Vagina (tissue), 2 donors: Measurements from ENCODE around the gene ELOVL5. TPM values are rescaled to one million over a fixed set of nuclear protein-coding genes. Genes with fewer than 3 reads are reported as not detected.
"Not testable (repeated sequence)": the region's sequence is repeated elsewhere in the genome, so short reads cannot be mapped to it uniquely, and the experiment has no call there.

Experiments
- DNase-seq, 2 donors: peaks; one replicate each; pipeline ENCODE4 v3.0.0-alpha.2; 2017; ENCODE audit errors: extremely low spot score in 2 of 2
- H3K27ac ChIP-seq: fragments of 200-600 bp; sonication (generic); one replicate; pipeline ENCODE4 v1.5.1; 2019
- H3K27me3 ChIP-seq: fragments of 200-600 bp; sonication (generic); one replicate; pipeline ENCODE4 v1.5.1; 2019
- H3K36me3 ChIP-seq, 2 donors: fragments of 200-600 bp; sonication (generic); one replicate each; pipeline ENCODE4 v1.5.1; 2017 to 2019
- H3K4me1 ChIP-seq: fragments of 200-600 bp; sonication (generic); one replicate; pipeline ENCODE4 v1.5.1; 2019
- H3K4me3 ChIP-seq, 2 donors: fragments of 200-600 bp; sonication (generic); 1 replicate in 1 of 2; 2 replicates in 1 of 2; pipeline ENCODE4 v1.5.1; 2016 to 2019
- H3K9me3 ChIP-seq: fragments of 200-600 bp; sonication (generic); one replicate; pipeline ENCODE4 v1.5.1; 2019
- POLR2A ChIP-seq, 2 donors: fragments of 450-650 bp; IDR thresholded peaks; one replicate each; pipeline ENCODE4 v1.6.1; 2017; ENCODE audit warnings: antibody characterized with exemption in 2 of 2, mild to moderate bottlenecking in 2 of 2, moderate library complexity in 2 of 2
- POLR2AphosphoS5 ChIP-seq, 2 donors: sonication (generic); formaldehyde crosslinking; IDR thresholded peaks; one replicate each; pipeline ENCODE4 v1.9.0; 2017; ENCODE audit warnings: antibody characterized with exemption in 2 of 2, mild to moderate bottlenecking in 2 of 2, low read depth in 1 of 2; ENCODE audit not compliant: insufficient read depth in 1 of 2
- intact Hi-C: fragments of 100-400 bp; cut with DNase I; formaldehyde crosslinking; loops from one replicate; pipeline ENCODE4 v1.15.1; 2023
- total RNA-seq: library from RNA; depleted of rRNA; stranded (reverse); fragments of >200 nt; gene quantifications from one replicate; pipeline ENCODE4 v1.2.3, GENCODE V29; 2016
- TF ChIP-seq, protein P1 (sequence below), 3 experiments: fragments of 450-650 bp in 2 of 3; fragments of 200-600 bp in 1 of 3; sonication (generic) in 1 of 3; IDR thresholded peaks; one replicate each; pipeline ENCODE4 v1.5.1; 2017 to 2019; ENCODE audit warnings: antibody characterized with exemption in 3 of 3, mild to moderate bottlenecking in 2 of 3, moderate library complexity in 2 of 3

Gene ELOVL5
- total RNA-seq, 1 donor from 2014 or later = 42.5 TPM

- H3K4me1 ChIP-seq = peaks cover 15% of the 10 kb centered on the region
- intact Hi-C loops = no loop called here
- TF ChIP-seq, protein P1, sequence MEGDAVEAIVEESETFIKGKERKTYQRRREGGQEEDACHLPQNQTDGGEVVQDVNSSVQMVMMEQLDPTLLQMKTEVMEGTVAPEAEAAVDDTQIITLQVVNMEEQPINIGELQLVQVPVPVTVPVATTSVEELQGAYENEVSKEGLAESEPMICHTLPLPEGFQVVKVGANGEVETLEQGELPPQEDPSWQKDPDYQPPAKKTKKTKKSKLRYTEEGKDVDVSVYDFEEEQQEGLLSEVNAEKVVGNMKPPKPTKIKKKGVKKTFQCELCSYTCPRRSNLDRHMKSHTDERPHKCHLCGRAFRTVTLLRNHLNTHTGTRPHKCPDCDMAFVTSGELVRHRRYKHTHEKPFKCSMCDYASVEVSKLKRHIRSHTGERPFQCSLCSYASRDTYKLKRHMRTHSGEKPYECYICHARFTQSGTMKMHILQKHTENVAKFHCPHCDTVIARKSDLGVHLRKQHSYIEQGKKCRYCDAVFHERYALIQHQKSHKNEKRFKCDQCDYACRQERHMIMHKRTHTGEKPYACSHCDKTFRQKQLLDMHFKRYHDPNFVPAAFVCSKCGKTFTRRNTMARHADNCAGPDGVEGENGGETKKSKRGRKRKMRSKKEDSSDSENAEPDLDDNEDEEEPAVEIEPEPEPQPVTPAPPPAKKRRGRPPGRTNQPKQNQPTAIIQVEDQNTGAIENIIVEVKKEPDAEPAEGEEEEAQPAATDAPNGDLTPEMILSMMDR (IDR thresholded peaks at IDR 0.05) = no peak
- TF ChIP-seq POLR2A (IDR thresholded peaks at IDR 0.05) = no peak
- TF ChIP-seq POLR2AphosphoS5 (IDR thresholded peaks at IDR 0.05; ENCODE audit: insufficient read depth in 1 of 2, low read depth in 1 of 2) = no peak
Measured at GRCh38 chr6:53309059-53309900, 39.5 kb downstream of the ELOVL5 start.

DNA sequence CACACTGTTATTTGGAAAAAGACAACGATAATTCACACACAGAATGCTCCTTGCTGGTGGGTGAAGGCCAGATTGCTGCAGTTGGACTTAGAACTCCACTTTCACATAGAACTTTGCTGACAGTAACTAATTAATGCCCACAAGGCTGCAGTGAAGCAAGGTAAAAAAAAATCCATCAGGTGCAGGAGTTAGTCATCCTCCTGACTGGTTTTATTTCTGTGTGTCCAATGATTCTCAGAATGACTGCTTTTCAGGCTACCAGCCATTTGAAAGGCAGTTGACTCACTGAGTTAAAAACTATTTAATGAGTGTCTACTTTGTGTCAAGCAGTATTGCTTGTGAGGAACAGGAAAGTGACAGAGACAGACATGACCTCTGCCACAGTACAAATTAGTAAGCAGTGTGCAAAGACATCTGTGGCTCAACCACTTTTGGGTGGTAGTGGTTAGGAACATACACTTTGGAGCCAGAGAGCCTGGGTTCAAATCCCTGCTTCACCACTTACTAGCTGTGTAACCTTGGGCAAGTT, 41.9 kb downstream of the ELOVL5 start:
- Histone ChIP-seq H3K4me3 (no peak overlapping the region), H3K27ac (no peak overlapping the region), H3K27me3 (no peaks in the 10 kb centered on the region), H3K36me3 (no peaks in the 10 kb centered on the region), H3K4me1 (peaks cover 30% of the 10 kb centered on the region), H3K9me3 (no peaks in the 10 kb centered on the region)
- intact Hi-C loops = no loop called here
- TF ChIP-seq POLR2AphosphoS5 (IDR thresholded peaks at IDR 0.05; ENCODE audit: insufficient read depth in 1 of 2, low read depth in 1 of 2) (peak in 1 of 2 donors; percentile 12), POLR2A (IDR thresholded peaks at IDR 0.05) (no peak)
- DNase-seq = no peak

More at GRCh38 chr6:53309059-53309900, 39.5 kb downstream of the ELOVL5 start:
- H3K27ac ChIP-seq = no peak overlapping the region
- DNase-seq = no peak
- no peak overlapping the region for H3K4me3 ChIP-seq
- H3K36me3 ChIP-seq = no peaks in the 10 kb centered on the region
- no peaks in the 10 kb centered on the region for H3K9me3 ChIP-seq
- no peaks in the 10 kb centered on the region for H3K27me3 ChIP-seq

GRCh38 chr6:53306217-53306616, 42.5 kb downstream of the ELOVL5 start:
- intact Hi-C loops, H3K36me3 ChIP-seq: not testable (repeated sequence)

GRCh38 chr6:53305506-53306005, 43.2 kb downstream of the ELOVL5 start:
- H3K4me1 ChIP-seq = peaks cover 43% of the 10 kb centered on the region
- H3K36me3 ChIP-seq, H3K27ac ChIP-seq, intact Hi-C loops, DNase-seq, H3K4me3 ChIP-seq, H3K9me3 ChIP-seq, H3K27me3 ChIP-seq: not testable (repeated sequence)

More at GRCh38 chr6:53306217-53306616, 42.5 kb downstream of the ELOVL5 start:
- H3K4me1 ChIP-seq = peaks cover 36% of the 10 kb centered on the region
- not testable (repeated sequence) for DNase-seq, H3K9me3 ChIP-seq, H3K4me3 ChIP-seq, H3K27ac ChIP-seq, H3K27me3 ChIP-seq

DNA sequence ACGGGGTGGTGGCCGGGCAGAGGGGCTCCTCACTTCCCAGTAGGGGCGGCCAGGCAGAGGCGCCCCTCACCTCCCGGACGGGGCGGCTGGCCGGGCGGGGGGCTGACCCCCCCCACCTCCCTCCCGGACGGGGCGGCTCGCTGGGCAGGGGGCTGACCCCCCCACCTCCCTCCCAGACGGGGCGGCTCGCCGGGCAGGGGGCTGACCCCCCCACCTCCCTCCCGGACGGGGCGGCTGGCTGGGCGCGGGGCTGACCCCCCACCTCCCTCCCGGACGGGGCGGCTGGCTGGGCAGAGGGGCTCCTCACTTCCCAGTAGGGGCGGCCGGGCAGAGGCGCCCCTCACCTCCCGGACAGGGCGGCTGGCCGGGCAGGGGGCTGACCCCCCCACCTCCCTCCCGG, 43.8 kb downstream of the ELOVL5 start:
- H3K4me3 ChIP-seq, DNase-seq, H3K9me3 ChIP-seq, H3K36me3 ChIP-seq, H3K27ac ChIP-seq, H3K27me3 ChIP-seq, intact Hi-C loops: not testable (repeated sequence)
- H3K4me1 ChIP-seq = peaks cover 49% of the 10 kb centered on the region

DNA sequence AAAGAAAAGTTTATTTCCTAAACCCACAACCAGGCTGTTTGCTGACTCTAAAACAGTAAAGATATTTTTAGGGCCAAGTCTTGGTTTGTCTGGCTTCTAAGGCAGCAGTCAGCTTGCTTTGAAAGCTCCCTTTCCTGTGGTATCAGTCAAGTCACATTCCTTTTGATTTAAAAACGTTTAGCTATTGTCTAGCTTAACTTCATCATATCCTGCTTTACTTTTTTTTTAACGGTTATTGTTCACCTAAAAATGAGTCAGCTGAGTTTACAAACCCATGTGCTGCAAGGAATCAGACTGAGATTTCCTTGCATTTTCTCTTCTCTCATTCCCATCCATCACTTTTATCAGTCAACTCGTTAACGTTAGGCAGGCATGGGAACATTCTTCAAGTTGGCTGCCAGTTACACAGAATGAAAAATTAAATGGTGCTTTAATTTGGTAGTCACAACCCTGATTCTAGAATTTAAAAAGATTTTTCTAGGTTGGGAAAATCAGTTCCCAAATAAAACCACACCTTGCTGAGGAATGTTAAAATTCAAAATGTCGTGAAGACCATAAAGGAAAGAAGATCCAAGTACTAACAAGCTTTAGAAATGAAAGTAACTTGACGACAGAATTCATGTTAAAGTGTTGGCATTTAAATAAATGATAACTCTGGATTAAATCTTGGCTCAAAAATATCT, 45.9 kb downstream of the ELOVL5 start:
- DNase-seq = no peak
- Histone ChIP-seq H3K4me3 (no peak overlapping the region), H3K4me1 (peaks cover 63% of the 10 kb centered on the region), H3K9me3 (no peaks in the 10 kb centered on the region), H3K36me3 (no peaks in the 10 kb centered on the region), H3K27ac (peak overlapping the region; percentile 42), H3K27me3 (no peaks in the 10 kb centered on the region)
- intact Hi-C loops = no loop called here
- TF ChIP-seq, protein P1 (IDR thresholded peaks at IDR 0.05) = no peak
- peak in 1 of 2 donors; percentile 90 for TF ChIP-seq POLR2AphosphoS5 (IDR thresholded peaks at IDR 0.05; ENCODE audit: insufficient read depth in 1 of 2, low read depth in 1 of 2)
